Erythroblast (primary cell): ENCODE measurements around the gene TRIP11.

Source experiments
- GATA1 ChIP-seq: IDR thresholded peaks from 2 replicates; pipeline ENCODE4 v1.6.1; 2011; ENCODE audit warnings: low read depth, mild to moderate bottlenecking, control low read depth, low read length, moderate library complexity
- POLR2A ChIP-seq: IDR thresholded peaks from 2 replicates; pipeline ENCODE4 v1.6.1; 2011; ENCODE audit warnings: mild to moderate bottlenecking, low read length

DNA sequence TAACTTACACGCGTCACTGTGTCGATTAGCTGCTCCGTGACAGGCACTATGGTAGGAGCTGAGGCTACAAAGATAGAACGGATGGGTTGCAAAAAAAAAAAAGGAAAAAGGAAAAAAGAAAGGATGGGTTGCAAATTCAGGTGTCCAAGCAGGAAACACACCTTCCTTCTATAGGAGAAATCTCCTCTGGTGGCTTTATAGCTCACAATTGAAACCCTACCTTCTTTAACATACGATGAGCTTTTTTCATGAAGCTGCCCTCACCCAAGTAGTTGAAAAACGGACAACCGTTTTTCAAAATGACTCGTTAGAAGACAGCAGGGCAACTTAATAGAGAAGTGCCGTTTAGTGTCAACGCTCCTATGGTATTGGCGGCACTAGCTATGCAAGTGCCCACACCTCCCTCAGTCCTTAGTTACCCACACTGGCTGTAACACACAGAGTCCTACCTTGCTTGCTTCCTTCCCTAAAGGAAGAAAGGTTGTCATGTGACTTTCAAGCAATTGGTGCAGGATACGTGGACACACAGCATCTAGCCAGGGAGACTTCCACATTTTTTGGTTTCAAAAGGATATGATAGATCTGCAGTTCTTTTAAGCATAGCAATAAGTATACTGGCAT is 682 bp upstream of the TRIP11 start:
- no peak for TF ChIP-seq POLR2A
- TF ChIP-seq GATA1 = no peak
